RWPE2 (cell line): Measurements from ENCODE around the gene CCDC188.

ENCODE experiments used
- ATAC-seq: fragments of 200-7000 bp; cut with Tn5 transposase; 3 replicates; pipeline ENCODE4 v1.9.1; 2021; ENCODE audit warnings: low read depth
- DNase-seq: peaks from one replicate; pipeline ENCODE4 v3.0.0-alpha.2; 2020; ENCODE audit warnings: low spot score
- H3K27ac ChIP-seq: fragments of 450-650 bp; 2 replicates; pipeline ENCODE4 v1.5.1; 2017; ENCODE audit warnings: mild to moderate bottlenecking; ENCODE audit not compliant: poor library complexity, severe bottlenecking
- H3K27me3 ChIP-seq: fragments of 250-450 bp; sonication (Bioruptor Pico); 2 replicates; pipeline ENCODE4 v1.5.1; 2021; ENCODE audit warnings: mild to moderate bottlenecking, moderate library complexity; ENCODE audit not compliant: insufficient read depth, poor library complexity, severe bottlenecking
- H3K36me3 ChIP-seq: fragments of 250-450 bp; sonication (Bioruptor Pico); 2 replicates; pipeline ENCODE4 v1.5.1; 2020; ENCODE audit warnings: low read depth, mild to moderate bottlenecking, moderate library complexity
- H3K4me1 ChIP-seq: fragments of 250-450 bp; sonication (Bioruptor Pico); 2 replicates; pipeline ENCODE4 v1.5.1; 2021; ENCODE audit warnings: mild to moderate bottlenecking, moderate library complexity; ENCODE audit not compliant: insufficient read depth, poor library complexity, severe bottlenecking
- H3K4me3 ChIP-seq: fragments of 250-450 bp; sonication (Bioruptor Pico); 2 replicates; pipeline ENCODE4 v1.5.1; 2021; ENCODE audit warnings: mild to moderate bottlenecking, moderate library complexity; ENCODE audit not compliant: severe bottlenecking
- H3K9me3 ChIP-seq: fragments of 250-450 bp; sonication (Bioruptor Pico); 2 replicates; pipeline ENCODE4 v1.5.1; 2021; ENCODE audit warnings: mild to moderate bottlenecking, moderate library complexity; ENCODE audit not compliant: severe bottlenecking
- CTCF ChIP-seq: fragments of 450-650 bp; IDR thresholded peaks from one replicate; pipeline ENCODE4 v1.5.1; 2017; ENCODE audit warnings: mild to moderate bottlenecking, moderate library complexity; ENCODE audit not compliant: poor library complexity, severe bottlenecking

Gene CCDC188

GRCh38 chr22:20109411-20110358, 41.2 kb downstream of the CCDC188 start:
- DNase-seq: no peak
- H3K27ac ChIP-seq: no peak overlapping the region

GRCh38 chr22:20108757-20109230, 42.1 kb downstream of the CCDC188 start:
- ATAC-seq (no peak), DNase-seq (no peak)
- Histone ChIP-seq H3K27ac (no peak overlapping the region), H3K4me1 (no peaks in the 10 kb centered on the region), H3K4me3 (no peak overlapping the region), H3K36me3 (peaks cover 84% of the 10 kb centered on the region), H3K9me3 (peaks cover 2% of the 10 kb centered on the region), H3K27me3 (no peaks in the 10 kb centered on the region)
- no peak for TF ChIP-seq CTCF

More at GRCh38 chr22:20109411-20110358, 41.2 kb downstream of the CCDC188 start:
- Histone ChIP-seq H3K36me3 (peaks cover 87% of the 10 kb centered on the region), H3K4me1 (no peaks in the 10 kb centered on the region), H3K27me3 (no peaks in the 10 kb centered on the region), H3K4me3 (no peak overlapping the region), H3K9me3 (peaks cover 2% of the 10 kb centered on the region)
- TF ChIP-seq CTCF: no peak
- ATAC-seq: peak; percentile 2; the same call in 1 of the 3 replicates

DNA sequence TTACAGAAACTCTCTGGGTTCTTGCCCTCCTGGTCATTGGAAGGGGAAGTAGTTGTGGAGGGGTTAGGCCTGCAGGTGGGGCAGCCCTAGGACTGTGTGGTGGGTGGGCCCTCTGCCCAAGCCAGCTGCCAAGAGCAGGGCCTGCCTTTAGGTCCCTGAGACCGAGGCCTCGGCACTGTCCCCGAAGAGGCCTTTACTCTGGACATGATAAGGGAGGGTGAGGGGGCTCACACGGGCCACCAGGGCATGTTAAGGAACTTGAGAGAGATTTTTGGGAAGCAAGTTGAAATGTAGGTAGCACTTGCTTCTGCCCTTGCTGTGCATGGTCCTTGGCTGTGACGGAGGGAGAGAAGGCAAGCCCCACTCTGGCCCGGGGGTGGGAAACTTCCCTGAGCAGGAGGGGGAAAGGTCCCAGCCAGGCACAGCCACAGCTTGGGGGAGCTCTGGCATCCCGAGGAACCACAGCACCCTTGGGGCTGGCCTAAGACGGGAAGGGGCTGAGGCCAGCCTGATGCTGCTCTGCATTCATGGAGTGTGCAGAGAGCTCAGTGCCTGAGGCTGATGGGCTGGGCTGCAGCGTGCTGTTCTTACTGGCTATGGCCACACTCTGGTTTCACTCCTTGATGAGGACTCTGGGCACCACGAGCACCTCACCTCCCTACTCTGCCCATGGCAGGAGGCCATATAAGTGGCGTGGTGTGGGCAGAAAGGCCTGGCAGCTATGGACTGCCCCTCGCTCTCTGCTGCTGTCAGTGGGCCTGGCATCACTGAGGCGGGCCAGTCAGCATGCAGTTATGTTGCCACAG, 42.7 kb downstream of the CCDC188 start:
- Histone ChIP-seq H3K27me3 (no peaks in the 10 kb centered on the region), H3K27ac (no peak overlapping the region), H3K36me3 (peaks cover 84% of the 10 kb centered on the region), H3K4me1 (no peaks in the 10 kb centered on the region), H3K4me3 (no peak overlapping the region), H3K9me3 (peaks cover 2% of the 10 kb centered on the region)
- no peak for ATAC-seq
- TF ChIP-seq CTCF: no peak
- DNase-seq: no peak

GRCh38 chr22:20107471-20107901, 43.4 kb downstream of the CCDC188 start:
- no peak for ATAC-seq
- no peaks in the 10 kb centered on the region for H3K27me3 ChIP-seq
- H3K4me1 ChIP-seq: no peaks in the 10 kb centered on the region
- no peak for TF ChIP-seq CTCF
- no peak overlapping the region for H3K4me3 ChIP-seq
- H3K36me3 ChIP-seq: peaks cover 87% of the 10 kb centered on the region
- H3K27ac ChIP-seq: no peak overlapping the region
- peaks cover 2% of the 10 kb centered on the region for H3K9me3 ChIP-seq
- DNase-seq: no peak
